SU-DHL-6 (cell line): ENCODE data around the gene GHRH.

Source experiments
- H2AFZ ChIP-seq: fragments of 200-600 bp; sonication (generic); 2 replicates; pipeline ENCODE4 v1.6.1; 2014; ENCODE audit warnings: low read depth, mild to moderate bottlenecking, moderate library complexity, mixed read lengths, antibody characterized with exemption, low read length; ENCODE audit not compliant: severe bottlenecking
- H3F3A ChIP-seq: fragments of 200-600 bp; shearing (Covaris generic); 2 replicates; pipeline ENCODE4 v1.6.0; 2016; ENCODE audit warnings: antibody characterized with exemption, mild to moderate bottlenecking; ENCODE audit not compliant: insufficient read depth
- H3K27ac ChIP-seq: fragments of 200-600 bp; sonication (generic); 2 replicates; pipeline ENCODE4 v1.5.1; 2016; ENCODE audit warnings: low read depth, mild to moderate bottlenecking, low read length, moderate library complexity, mixed read lengths
- H3K27me3 ChIP-seq: fragments of 200-600 bp; sonication (generic), shearing (Covaris generic); 2 replicates; pipeline ENCODE4 v1.6.0; 2014; ENCODE audit warnings: mild to moderate bottlenecking, low read length
- H3K36me3 ChIP-seq: fragments of 200-600 bp; sonication (generic); 2 replicates; pipeline ENCODE4 v1.6.1; 2014; ENCODE audit warnings: mild to moderate bottlenecking, low read length, mixed read lengths
- H3K4me2 ChIP-seq: fragments of 300-600, 200-600 bp; shearing (Covaris generic), sonication (generic); 2 replicates; pipeline ENCODE4 v1.6.0; 2014; ENCODE audit warnings: low read length, low read depth, mild to moderate bottlenecking; ENCODE audit not compliant: poor library complexity, severe bottlenecking
- H3K4me3 ChIP-seq: fragments of 200-600 bp; sonication (generic); 2 replicates; pipeline ENCODE4 v1.5.1; 2014; ENCODE audit warnings: antibody characterized with exemption, low read length, mild to moderate bottlenecking, mixed read lengths; ENCODE audit not compliant: insufficient read depth, poor library complexity, severe bottlenecking
- H3K79me2 ChIP-seq: fragments of 200-600 bp; sonication (generic); 2 replicates; pipeline ENCODE4 v1.6.1; 2014; ENCODE audit warnings: mild to moderate bottlenecking, low read length, moderate library complexity; ENCODE audit not compliant: insufficient read depth
- H3K9ac ChIP-seq: fragments of 200-600 bp; sonication (generic); 2 replicates; pipeline ENCODE4 v1.7.0; 2014; ENCODE audit warnings: mild to moderate bottlenecking, low read length
- H3K9me2 ChIP-seq: fragments of 200-600 bp; sonication (generic); replicated peaks from 2 replicates; pipeline ENCODE4 v1.6.1; 2014; ENCODE audit warnings: low read length; ENCODE audit not compliant: insufficient read depth
- H3K9me3 ChIP-seq: fragments of 200-600 bp; sonication (generic); 2 replicates; pipeline ENCODE4 v1.6.1; 2014; ENCODE audit warnings: low read length, mixed read lengths; ENCODE audit not compliant: insufficient read depth
- H4K20me1 ChIP-seq: fragments of 200-600 bp; sonication (generic); 2 replicates; pipeline ENCODE4 v1.6.1; 2014; ENCODE audit warnings: low read depth, mild to moderate bottlenecking, antibody characterized with exemption, low read length, moderate library complexity, mixed read lengths
- CTCF ChIP-seq: fragments of 200-600 bp; sonication (generic); IDR thresholded peaks from one replicate; pipeline ENCODE4 v1.5.1; 2017; ENCODE audit warnings: antibody characterized with exemption, mild to moderate bottlenecking, low read length, moderate library complexity; ENCODE audit not compliant: insufficient read depth, poor library complexity, severe bottlenecking
- EZH2phosphoT487 ChIP-seq: fragments of 200-600 bp; sonication (generic), shearing (Covaris generic); conservative IDR thresholded peaks from 2 replicates; pipeline ENCODE4 v1.6.1; 2018; ENCODE audit warnings: mild to moderate bottlenecking, antibody characterized with exemption, low read length, moderate library complexity, mixed read lengths

The GHRH gene

DNA sequence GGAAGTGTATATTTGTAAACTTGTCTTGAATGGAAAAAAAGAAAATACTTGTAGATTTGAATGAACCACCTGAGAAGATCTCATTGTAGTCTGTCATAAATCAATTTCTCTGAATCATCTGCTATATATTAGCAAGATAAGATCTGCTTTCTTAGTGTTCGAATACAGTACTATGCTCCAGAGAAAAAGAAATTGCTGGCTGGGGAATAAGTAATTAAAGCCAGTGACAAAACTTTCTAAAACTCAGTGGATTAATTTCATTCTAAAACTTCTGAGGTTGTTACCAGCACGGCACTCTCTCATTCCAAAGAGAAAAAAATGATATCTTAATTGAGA lies 59.8 kb downstream of the GHRH start:
- H3K36me3 ChIP-seq: peaks cover 31% of the 10 kb centered on the region; the same call in 1 of the 2 replicates
- no peaks in the 10 kb centered on the region; the same call in 1 of the 2 replicates for H4K20me1 ChIP-seq
- no peak overlapping the region for H3K4me3 ChIP-seq
- no peaks in the 10 kb centered on the region for H3K9me2 ChIP-seq
- no peaks in the 10 kb centered on the region for H3K9me3 ChIP-seq
- peaks cover 25% of the 10 kb centered on the region for H3K79me2 ChIP-seq
- H3K27ac ChIP-seq: no peak overlapping the region
- no peaks in the 10 kb centered on the region for H3K27me3 ChIP-seq
- no peak for TF ChIP-seq EZH2phosphoT487
- TF ChIP-seq CTCF: no peak
- H3K4me2 ChIP-seq: no peak overlapping the region
- 0 out of 2 replicates have a peak, but pooled peaks cover 6% of the 10 kb centered on the region for H3F3A ChIP-seq
- no peak overlapping the region for H2AFZ ChIP-seq
- no peak overlapping the region for H3K9ac ChIP-seq
